ENCODE results near the gene JMJD1C. TPM values are rescaled to one million over a fixed set of nuclear protein-coding genes. Genes with fewer than 3 reads are reported as not detected.
"Not testable (repeated sequence)": the region's sequence is repeated elsewhere in the genome, so short reads cannot be mapped to it uniquely, and the experiment has no call there.

JMJD1C gene
- total RNA-seq, 1 donor from 2014 or later: 89.2 TPM

- no peak for DNase-seq (ENCODE audit: low spot score)
Measured at GRCh38 chr10:63304146-63304545, 161.6 kb downstream of the JMJD1C start.

- DNase-seq (ENCODE audit: low spot score): no peak
Measured at GRCh38 chr10:63300801-63301200, 165.0 kb downstream of the JMJD1C start.

GRCh38 chr10:63297941-63298340 is 167.8 kb downstream of the JMJD1C start:
- no peak for DNase-seq (ENCODE audit: low spot score)

GRCh38 chr10:63294781-63295180 is 171.0 kb downstream of the JMJD1C start:
- no peak for DNase-seq (ENCODE audit: low spot score)

- DNase-seq (ENCODE audit: low spot score): not testable (repeated sequence)
Measured at GRCh38 chr10:63292847-63293246, 172.9 kb downstream of the JMJD1C start.

- DNase-seq (ENCODE audit: low spot score): no peak
Measured at GRCh38 chr10:63288170-63288569, 177.6 kb downstream of the JMJD1C start.

GRCh38 chr10:63286754-63287264 is 179.0 kb downstream of the JMJD1C start:
- no peak for DNase-seq (ENCODE audit: low spot score)

- no peak for DNase-seq (ENCODE audit: low spot score)
Measured at GRCh38 chr10:63286340-63286739, 179.4 kb downstream of the JMJD1C start.

GRCh38 chr10:63283901-63284300 is 181.9 kb downstream of the JMJD1C start:
- DNase-seq (ENCODE audit: low spot score): not testable (repeated sequence)

- no peak for DNase-seq (ENCODE audit: low spot score)
Measured at GRCh38 chr10:63283093-63283492, 182.7 kb downstream of the JMJD1C start.

- no peak for DNase-seq (ENCODE audit: low spot score)
Measured at GRCh38 chr10:63281967-63282366, 183.8 kb downstream of the JMJD1C start.

GRCh38 chr10:63280386-63280785 is 185.4 kb downstream of the JMJD1C start:
- no peak for DNase-seq (ENCODE audit: low spot score)

GRCh38 chr10:63275094-63275493 is 190.7 kb downstream of the JMJD1C start:
- no peak for DNase-seq (ENCODE audit: low spot score)

- DNase-seq (ENCODE audit: low spot score): no peak
Measured at GRCh38 chr10:63273577-63273976, 192.2 kb downstream of the JMJD1C start.

- DNase-seq (ENCODE audit: low spot score): no peak
Measured at GRCh38 chr10:63268798-63269503, 196.8 kb downstream of the JMJD1C start.

GRCh38 chr10:63268149-63268797 is 197.5 kb downstream of the JMJD1C start:
- DNase-seq (ENCODE audit: low spot score): no peak

- DNase-seq (ENCODE audit: low spot score): no peak
Measured at GRCh38 chr10:63267414-63268148, 198.2 kb downstream of the JMJD1C start.

- no peak for DNase-seq (ENCODE audit: low spot score)
Measured at GRCh38 chr10:63266391-63267316, 199.1 kb downstream of the JMJD1C start.

GRCh38 chr10:63265683-63266235 is 200.0 kb downstream of the JMJD1C start:
- no peak for DNase-seq (ENCODE audit: low spot score)

GRCh38 chr10:63265222-63265617 is 200.6 kb downstream of the JMJD1C start:
- no peak for DNase-seq (ENCODE audit: low spot score)

Data from mesenteric fat pad (tissue), 1 donor.